KBM-7 (cell line): Measurements from ENCODE around the gene RAP1GAP.
A peak's percentile ranks its signal among the peaks of the same experiment; 100 is the strongest.
"Not testable (repeated sequence)": the region's sequence is repeated elsewhere in the genome, so short reads cannot be mapped to it uniquely, and the experiment has no call there.

ENCODE experiments used
- DNase-seq: peaks from one replicate; pipeline ENCODE4 v3.0.0-alpha.2; 2015
- in situ Hi-C: fragments of 300-500 bp; cut with MboI; formaldehyde crosslinking; loops from 2 replicates; pipeline ENCODE4 v1.14.3; 2020; ENCODE audit warnings: low sequenced_read_pairs, low pct_unique_long_range_greater_than_20kb, mixed read lengths

Gene RAP1GAP

GRCh38 chr1:21681426-21681825 lies 12.3 kb upstream of the RAP1GAP start:
- DNase-seq: no peak
- in situ Hi-C loops: no loop called here

- DNase-seq: no peak
- in situ Hi-C loops: no loop called here
Observed at GRCh38 chr1:21680918-21681317, 11.8 kb upstream of the RAP1GAP start.

DNA sequence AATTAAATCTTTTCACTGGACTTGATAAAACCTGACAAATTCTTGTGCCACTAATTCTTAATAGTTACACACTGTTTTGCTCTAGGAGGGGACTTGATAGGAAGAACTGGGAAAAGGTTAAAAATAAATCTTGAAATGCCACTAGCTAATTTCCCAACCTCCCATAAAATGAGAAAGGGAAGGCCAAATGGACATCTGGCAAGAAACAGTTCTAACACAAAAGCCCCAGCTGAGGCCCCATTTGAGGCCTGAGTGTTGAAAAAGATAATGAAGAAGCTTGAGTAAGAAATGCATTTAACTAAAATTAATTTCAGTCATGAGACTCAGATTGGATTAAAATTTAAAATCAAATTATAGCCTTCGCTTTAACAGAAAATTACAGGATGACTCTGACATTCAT lies 11.2 kb upstream of the RAP1GAP start:
- in situ Hi-C loops: no loop called here
- DNase-seq: no peak

- in situ Hi-C loops: no loop called here
- no peak for DNase-seq
Observed at GRCh38 chr1:21677168-21677567, 8.0 kb upstream of the RAP1GAP start.

DNA sequence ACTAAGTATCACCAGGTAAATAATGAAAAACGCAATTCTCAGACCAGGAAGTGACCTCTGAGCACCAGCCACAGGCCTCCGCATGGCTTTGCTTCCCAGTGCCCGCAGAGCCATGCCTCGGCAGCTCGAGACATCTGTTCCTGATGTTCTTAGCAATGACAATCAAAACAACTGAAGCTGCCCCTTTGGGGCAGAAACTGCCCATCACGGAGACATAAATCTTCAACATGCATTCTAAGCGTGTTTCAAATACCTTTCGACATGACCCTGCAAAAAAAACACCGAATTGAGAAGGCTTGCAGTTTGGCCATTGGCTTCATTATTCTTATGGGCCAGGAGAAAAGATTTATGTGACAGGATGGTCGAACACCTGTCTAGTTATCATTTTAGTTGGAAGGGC lies 5.8 kb upstream of the RAP1GAP start:
- in situ Hi-C loops: no loop called here
- no peak for DNase-seq

GRCh38 chr1:21673853-21674252 lies 4.7 kb upstream of the RAP1GAP start:
- DNase-seq, in situ Hi-C loops: not testable (repeated sequence)

- DNase-seq: peak; percentile 81
Observed at GRCh38 chr1:21673277-21673780, 4.2 kb upstream of the RAP1GAP start.

DNA sequence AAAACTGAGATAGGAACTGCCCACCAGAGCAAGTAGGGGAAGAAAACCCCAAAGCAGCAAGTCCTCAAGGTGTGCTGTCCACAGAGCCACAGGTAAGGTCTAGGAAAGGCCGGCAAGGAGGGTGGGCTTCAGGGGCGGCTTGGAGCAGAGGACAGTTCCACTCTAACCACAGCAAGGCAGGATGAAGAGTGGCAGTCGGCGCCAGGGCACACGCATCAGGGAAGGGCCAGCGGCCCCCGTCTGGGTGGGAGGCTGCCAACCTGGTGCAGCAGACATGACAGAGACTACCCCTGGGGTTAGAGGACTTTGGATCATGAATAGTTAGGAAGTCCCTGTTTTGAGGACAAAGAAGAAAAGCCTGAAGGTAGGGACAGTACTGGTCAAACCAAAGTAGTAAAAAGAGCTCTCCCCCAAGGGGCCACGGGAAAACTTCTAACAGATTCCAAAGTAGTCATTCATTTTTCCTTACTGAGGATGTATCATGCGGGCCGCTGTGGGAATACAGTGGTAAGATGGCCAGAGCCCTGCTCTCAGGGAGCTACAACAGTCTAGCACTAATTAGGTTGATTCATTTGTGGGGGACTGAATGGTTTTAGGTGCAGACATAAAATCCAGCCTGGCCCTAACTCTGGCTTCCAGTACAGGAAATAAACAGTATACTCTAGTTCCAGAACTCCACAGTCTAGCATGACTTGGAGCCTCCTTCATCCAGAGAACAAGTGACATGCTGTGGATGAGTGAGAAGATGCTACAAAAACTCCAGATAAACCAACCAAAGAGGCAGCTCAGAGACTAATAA lies 3.5 kb upstream of the RAP1GAP start:
- no peak for DNase-seq
- in situ Hi-C loops: no loop called here

More at GRCh38 chr1:21673277-21673780, 4.2 kb upstream of the RAP1GAP start:
- in situ Hi-C loops: no loop called here

- in situ Hi-C loops: no loop called here
- DNase-seq: no peak
Observed at GRCh38 chr1:21671915-21672314, 2.8 kb upstream of the RAP1GAP start.

GRCh38 chr1:21670956-21671902 lies 2.1 kb upstream of the RAP1GAP start:
- in situ Hi-C loops: no loop called here
- DNase-seq: no peak

DNA sequence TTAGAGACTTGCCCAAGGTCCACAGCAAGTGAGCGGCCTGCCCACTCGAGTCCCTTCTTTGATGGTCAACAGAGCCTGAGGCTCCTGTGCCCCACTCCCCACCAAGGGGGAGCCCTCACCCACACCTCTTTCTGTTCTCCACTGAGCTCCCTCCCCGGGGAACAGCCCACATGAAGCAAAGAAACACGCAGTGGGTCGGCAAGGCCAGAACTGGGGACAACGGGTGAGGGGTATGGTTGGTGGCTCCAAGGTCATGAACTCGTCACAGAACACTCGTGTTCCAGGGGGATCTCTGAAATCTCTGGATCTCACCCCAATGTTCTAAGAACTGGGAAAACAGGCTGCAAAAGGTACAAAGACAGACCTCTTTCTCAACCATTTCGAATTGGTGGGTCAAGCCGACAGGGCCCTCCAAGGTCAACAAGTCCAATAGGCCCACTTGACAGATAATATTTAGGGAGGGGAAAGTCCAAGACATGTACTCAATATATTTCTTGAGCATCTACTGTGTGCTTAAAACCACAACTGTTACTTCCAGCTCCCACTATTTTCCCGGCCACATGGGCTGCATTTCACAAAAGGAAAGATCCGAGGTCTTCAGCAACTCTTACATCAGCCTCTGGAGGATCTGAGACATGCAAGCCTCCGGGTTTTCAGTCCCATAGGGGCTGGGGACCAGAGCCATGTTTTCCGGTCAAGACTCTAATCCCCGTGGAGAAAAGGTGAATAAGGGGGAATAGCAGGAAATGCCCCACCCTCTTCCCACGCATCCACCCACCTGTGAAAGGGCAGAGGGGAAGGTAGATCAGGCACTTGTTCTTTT lies 1.1 kb upstream of the RAP1GAP start:
- DNase-seq: no peak
- in situ Hi-C loops: no loop called here

DNA sequence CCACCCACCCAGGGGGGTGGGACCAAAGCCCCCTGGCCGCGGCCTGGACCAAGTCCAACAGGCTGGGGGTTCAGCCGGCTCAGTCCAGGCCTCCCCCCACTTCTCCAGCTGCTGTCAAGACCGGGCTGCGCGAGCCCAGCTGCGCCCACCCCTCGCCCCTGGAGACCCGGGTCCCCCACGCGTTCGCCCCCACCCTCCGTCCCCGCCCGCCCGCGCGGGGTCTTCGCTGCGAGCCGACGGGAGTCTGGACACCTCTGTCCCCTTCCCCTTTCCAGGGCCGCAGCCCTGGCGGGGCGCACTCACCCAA lies 253 bp downstream of the RAP1GAP start:
- in situ Hi-C loops: no loop called here
- DNase-seq: no peak

DNA sequence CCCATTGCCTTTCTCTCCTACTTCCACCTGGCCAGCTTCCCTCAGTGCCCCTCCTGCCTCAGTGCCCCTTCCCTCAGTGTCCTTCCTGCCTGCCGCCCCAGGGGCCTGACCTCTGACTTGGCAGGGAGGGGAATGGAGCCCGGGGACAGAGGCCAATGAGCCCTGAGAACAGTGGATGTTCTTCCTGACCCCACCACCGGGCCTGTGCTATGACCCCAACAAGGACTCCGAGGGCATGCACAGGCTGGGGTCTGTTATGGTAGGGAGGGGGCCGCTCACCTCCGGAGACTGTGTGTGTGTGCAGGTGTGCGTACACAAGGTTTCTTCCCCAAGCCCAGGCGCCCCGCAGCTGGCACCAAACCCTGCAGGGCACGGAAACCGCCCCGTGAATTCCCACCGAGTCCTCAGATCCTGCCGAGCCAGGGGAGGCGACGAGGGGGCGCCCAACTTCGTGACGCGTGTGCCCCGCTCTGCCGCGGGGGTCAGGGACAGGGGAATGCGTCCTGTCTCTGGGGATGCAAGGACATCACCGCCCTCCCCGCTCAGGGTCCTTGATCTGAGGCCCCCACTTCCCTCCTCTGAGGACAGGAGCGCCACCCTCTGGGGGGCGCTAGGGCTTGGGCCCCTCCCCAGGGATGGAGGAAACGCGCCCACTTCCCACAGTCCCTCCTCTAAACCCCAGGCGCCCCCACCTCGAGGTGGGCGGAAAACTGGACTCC lies 766 bp downstream of the RAP1GAP start:
- no peak for DNase-seq
- in situ Hi-C loops: no loop called here

GRCh38 chr1:21667348-21668231 lies 1.6 kb downstream of the RAP1GAP start:
- in situ Hi-C loops: no loop called here

GRCh38 chr1:21666576-21667320 lies 2.4 kb downstream of the RAP1GAP start:
- no peak for DNase-seq
- in situ Hi-C loops: no loop called here

More at GRCh38 chr1:21667348-21668231, 1.6 kb downstream of the RAP1GAP start:
- no peak for DNase-seq

GRCh38 chr1:21665711-21666575 lies 3.2 kb downstream of the RAP1GAP start:
- no peak for DNase-seq
- in situ Hi-C loops: no loop called here
